Left lung (tissue), 10 donors: ENCODE data around the gene TLK2. TPM values are rescaled to one million over a fixed set of nuclear protein-coding genes. Genes with fewer than 3 reads are reported as not detected.

Source experiments
- ATAC-seq: fragments of 200-7000 bp; cut with Tn5 transposase; one replicate; pipeline ENCODE4 v1.9.1; 2020; ENCODE audit warnings: moderate library complexity
- DNase-seq, 4 donors: peaks; one replicate each; pipeline ENCODE4 v3.0.0-alpha.2; 2013 to 2020
- H3K27ac ChIP-seq, 2 donors: fragments of 200-600 bp; sonication (generic) in 1 of 2; one replicate each; pipeline versions ENCODE4 v1.5.0 to v1.8.0; 2020 to 2021
- H3K27me3 ChIP-seq, 2 donors: fragments of 200-600 bp; sonication (generic) in 1 of 2; one replicate each; pipeline versions ENCODE4 v1.5.0 to v1.8.0; 2020 to 2021
- H3K36me3 ChIP-seq, 2 donors: fragments of 200-600 bp; sonication (generic) in 1 of 2; one replicate each; pipeline versions ENCODE4 v1.5.0 to v1.8.0; 2020 to 2021
- H3K4me1 ChIP-seq, 2 donors: fragments of 200-600 bp; one replicate each; pipeline ENCODE4 v1.8.0; 2021
- H3K4me3 ChIP-seq, 2 donors: fragments of 200-600 bp; sonication (generic) in 1 of 2; one replicate each; pipeline versions ENCODE4 v1.5.0 to v1.8.0; 2020 to 2021; ENCODE audit warnings: mild to moderate bottlenecking in 1 of 2
- H3K9me3 ChIP-seq, 2 donors: fragments of 200-600 bp; sonication (generic) in 1 of 2; one replicate each; pipeline versions ENCODE4 v1.5.0 to v1.8.0; 2020 to 2021
- CTCF ChIP-seq, 2 donors: fragments of 200-600 bp; sonication (generic) in 1 of 2; IDR thresholded peaks; one replicate each; pipeline versions ENCODE4 v1.5.0 to v1.8.0; 2021; ENCODE audit warnings: antibody characterized with exemption in 2 of 2
- intact Hi-C, 2 donors: fragments of 100-400 bp; cut with DNase I; formaldehyde crosslinking; loops; one replicate each; pipeline versions ENCODE4 v1.11.2 to v1.14.2; 2022
- polyA plus RNA-seq, 6 donors: library from polyadenylated mRNA; unstranded; fragments of 120-200 nt; gene quantifications; one replicate each; pipeline ENCODE4 v1.2.1, GENCODE V29; 2013; ENCODE audit not compliant: insufficient read length in 6 of 6
- total RNA-seq, 2 donors: library from RNA; stranded (reverse); fragmentation: NEBNext Ultra II Directional; extraction: Animal tissue kit (Norgen Biotek cat#: 25700); gene quantifications; one replicate each; pipeline ENCODE4 v1.2.1, GENCODE V29; 2021
- donor health status: DM: no; HTN: yes; CAD: no.
- donor health status: DM: no; HTN: no; CAD: no.

TLK2 gene
- total and polyA plus RNA-seq, 8 donors = 32.2 to 75.0 (median 69.1) TPM

- no peak for ATAC-seq
- Histone ChIP-seq H3K27me3 (no peaks in the 10 kb centered on the region), H3K4me1 (no peaks in the 10 kb centered on the region), H3K9me3 (no peaks in the 10 kb centered on the region), H3K4me3 (no peak overlapping the region), H3K36me3 (peaks cover 0 to 34% of the 10 kb centered on the region in 2 donors), H3K27ac (no peak overlapping the region)
- no peak for DNase-seq
- TF ChIP-seq CTCF (IDR thresholded peaks at IDR 0.05) = no peak
- intact Hi-C loops = no loop called here
Observed at GRCh38 chr17:62618647-62619416, 140.2 kb downstream of the TLK2 start.

GRCh38 chr17:62619417-62620155, 141.0 kb downstream of the TLK2 start:
- Histone ChIP-seq H3K4me1 (no peaks in the 10 kb centered on the region), H3K36me3 (peaks cover 0 to 26% of the 10 kb centered on the region in 2 donors), H3K27me3 (no peaks in the 10 kb centered on the region), H3K9me3 (no peaks in the 10 kb centered on the region), H3K4me3 (no peak overlapping the region), H3K27ac (no peak overlapping the region)
- ATAC-seq = no peak
- intact Hi-C loops = no loop called here
- peak in 1 of 4 donors; percentile 73 for DNase-seq
- no peak for TF ChIP-seq CTCF (IDR thresholded peaks at IDR 0.05)

- no peak for TF ChIP-seq CTCF (IDR thresholded peaks at IDR 0.05)
- H3K4me1 ChIP-seq = peaks cover 0 to 9% of the 10 kb centered on the region in 2 donors
- no peak for ATAC-seq
- H3K4me3 ChIP-seq = no peak overlapping the region
- H3K9me3 ChIP-seq = no peaks in the 10 kb centered on the region
- intact Hi-C loops = no loop called here
- no peak overlapping the region for H3K27ac ChIP-seq
- DNase-seq = no peak
- H3K27me3 ChIP-seq = no peaks in the 10 kb centered on the region
- H3K36me3 ChIP-seq = peaks cover 0 to 10% of the 10 kb centered on the region in 2 donors
Observed at GRCh38 chr17:62621223-62621622, 142.6 kb downstream of the TLK2 start.

GRCh38 chr17:62625184-62625869, 146.7 kb downstream of the TLK2 start:
- TF ChIP-seq CTCF (IDR thresholded peaks at IDR 0.05) = no peak
- no peaks in the 10 kb centered on the region for H3K9me3 ChIP-seq
- H3K36me3 ChIP-seq = no peaks in the 10 kb centered on the region
- DNase-seq (no peak), ATAC-seq (no peak)
- H3K4me3 ChIP-seq = no peak overlapping the region
- peaks cover 0 to 38% of the 10 kb centered on the region in 2 donors for H3K27me3 ChIP-seq
- H3K4me1 ChIP-seq = peaks cover 0 to 29% of the 10 kb centered on the region in 2 donors
- H3K27ac ChIP-seq = no peak overlapping the region
- intact Hi-C loops = no loop called here

- DNase-seq (peak in 1 of 4 donors; percentile 34), ATAC-seq (no peak)
- intact Hi-C loops = no loop called here
- Histone ChIP-seq H3K27me3 (peaks cover 0 to 43% of the 10 kb centered on the region in 2 donors), H3K36me3 (no peaks in the 10 kb centered on the region), H3K27ac (peak overlapping the region in 1 of 2 donors; percentile 72), H3K9me3 (no peaks in the 10 kb centered on the region), H3K4me3 (no peak overlapping the region), H3K4me1 (peaks cover 0 to 29% of the 10 kb centered on the region in 2 donors)
- no peak for TF ChIP-seq CTCF (IDR thresholded peaks at IDR 0.05)
Observed at GRCh38 chr17:62625870-62626200, 147.2 kb downstream of the TLK2 start.
